Measurements from ENCODE around the gene RWDD1.

RWDD1 gene

DNA sequence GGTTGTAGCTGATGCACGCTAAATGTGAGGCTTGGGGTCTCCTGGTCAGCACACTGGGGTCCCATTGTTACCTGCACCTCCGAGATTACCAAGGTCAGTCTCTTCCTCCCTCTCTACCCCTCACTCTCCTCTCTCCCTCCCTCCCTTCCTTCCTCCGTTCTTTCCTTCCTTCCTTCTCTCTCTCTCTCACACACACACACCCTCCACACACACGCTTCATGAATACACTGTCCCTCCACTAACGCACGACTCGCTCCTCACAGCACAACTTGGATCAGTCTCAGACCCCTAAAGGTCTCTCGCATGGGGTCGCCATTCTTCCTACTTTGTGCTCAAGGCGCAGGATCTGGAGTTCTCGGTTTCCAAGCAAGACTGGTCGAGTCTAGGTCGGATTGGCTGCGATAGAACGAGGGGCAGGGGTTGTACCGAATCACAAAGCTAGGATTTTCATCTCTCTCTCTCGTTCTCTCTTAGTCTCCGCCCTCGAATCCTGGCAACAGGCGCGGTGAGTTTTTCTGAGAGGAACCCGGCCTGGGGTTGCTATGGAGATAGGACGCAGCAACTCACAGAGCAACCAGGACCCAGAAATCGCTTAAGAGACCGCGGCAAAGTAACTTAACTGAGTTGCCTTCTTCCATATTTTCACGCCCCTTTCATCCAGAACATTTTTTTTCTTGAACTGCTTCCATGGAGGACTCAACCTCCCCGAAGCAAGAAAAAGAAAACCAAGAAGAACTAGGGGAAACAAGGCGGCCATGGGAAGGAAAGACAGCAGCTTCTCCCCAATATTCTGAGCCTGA, 44.8 kb downstream of the RWDD1 start, which contains the start of gene RSPH4A:
Gene RSPH4A (plus strand): TSS at position 543 of the 800 bp plus-strand sequence. CDS start 145 bp downstream, at position 688.
- DNase-seq: peak; percentile 75

DNA sequence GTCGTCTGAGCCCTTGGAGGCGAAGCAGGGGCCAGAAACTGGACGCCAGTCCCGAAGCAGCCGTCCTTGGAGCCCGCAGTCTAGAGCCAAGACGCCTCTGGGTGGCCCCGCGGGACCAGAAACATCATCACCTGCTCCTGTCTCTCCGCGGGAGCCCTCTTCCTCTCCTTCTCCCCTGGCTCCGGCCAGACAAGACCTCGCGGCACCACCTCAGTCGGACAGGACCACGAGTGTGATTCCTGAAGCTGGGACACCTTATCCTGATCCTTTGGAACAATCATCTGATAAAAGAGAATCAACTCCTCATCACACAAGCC, 45.4 kb downstream of the RWDD1 start:
- no peak for DNase-seq

DNA sequence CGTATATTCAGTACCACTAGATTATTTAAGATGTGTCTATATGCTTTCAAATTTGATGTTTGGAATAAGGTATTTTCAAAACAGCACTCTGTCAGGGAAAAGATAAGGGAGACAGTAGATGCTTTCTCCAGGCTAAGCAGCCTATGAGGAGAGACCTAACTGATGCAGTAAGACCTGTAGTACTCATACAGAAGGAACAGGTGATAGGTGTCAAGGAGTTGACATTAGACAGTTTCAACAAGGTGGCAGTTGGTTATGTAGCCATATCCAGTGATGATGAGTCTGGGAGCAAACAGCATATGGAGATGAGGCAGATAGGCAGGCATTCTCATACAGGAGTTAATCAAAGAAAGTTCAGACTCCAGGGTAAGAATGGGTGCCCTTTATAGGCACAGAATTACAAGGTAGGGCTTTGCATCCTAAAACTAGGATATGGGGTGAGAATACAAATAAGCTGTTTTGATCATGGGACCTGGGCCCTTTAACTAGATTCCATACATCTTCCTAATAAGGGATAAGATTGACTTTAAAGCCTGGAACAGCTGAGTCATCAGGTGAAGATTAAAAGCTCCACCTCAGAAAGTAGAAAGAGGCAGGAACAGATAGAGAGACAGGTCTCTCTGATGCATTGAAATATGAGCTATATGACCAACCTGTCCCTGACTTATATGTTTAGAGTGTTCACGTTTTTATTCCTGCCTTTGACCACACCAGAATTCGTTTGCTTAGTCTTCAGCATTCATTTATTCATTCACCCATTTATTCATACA, 52.9 kb downstream of the RWDD1 start:
- DNase-seq: no peak

DNA sequence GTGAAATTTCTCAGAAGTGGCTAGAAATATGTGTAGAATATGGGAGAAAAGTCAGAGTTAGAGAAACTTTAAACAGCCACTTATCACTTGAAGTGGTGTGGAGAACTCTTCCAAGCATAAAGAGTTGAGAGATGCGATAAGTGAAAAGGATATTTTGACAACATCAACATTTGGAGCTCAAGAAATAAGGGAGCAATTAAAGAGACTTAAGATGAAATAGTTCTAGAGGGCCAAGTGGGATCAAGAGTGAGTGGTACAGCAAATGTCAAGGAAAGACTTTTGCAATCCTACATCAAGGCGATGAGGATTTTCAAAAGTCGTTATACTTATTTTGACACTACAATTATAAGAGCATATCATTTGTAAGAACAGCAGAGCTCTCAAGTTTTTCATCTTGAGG, 54.6 kb downstream of the RWDD1 start:
- DNase-seq: no peak

DNA sequence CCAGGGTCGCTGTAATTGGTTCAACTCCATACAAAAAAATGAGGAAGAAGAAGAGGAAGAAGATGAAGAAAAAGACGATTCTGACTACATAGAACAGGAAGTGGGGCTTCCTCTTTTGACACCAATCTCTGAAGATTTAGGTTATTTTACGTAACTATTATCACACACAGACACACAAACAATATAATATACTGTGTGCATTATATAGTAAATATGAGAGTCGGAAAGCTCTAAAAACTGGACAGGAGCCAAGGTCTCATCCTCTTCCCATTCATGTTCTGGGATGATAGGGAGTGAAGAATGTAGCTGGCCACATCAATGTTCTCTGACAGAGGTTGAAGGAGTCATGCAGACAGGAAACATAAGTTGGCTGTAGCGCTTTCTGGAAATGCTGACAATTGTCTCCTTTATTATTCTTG, 58.3 kb downstream of the RWDD1 start:
- no peak for DNase-seq

DNA sequence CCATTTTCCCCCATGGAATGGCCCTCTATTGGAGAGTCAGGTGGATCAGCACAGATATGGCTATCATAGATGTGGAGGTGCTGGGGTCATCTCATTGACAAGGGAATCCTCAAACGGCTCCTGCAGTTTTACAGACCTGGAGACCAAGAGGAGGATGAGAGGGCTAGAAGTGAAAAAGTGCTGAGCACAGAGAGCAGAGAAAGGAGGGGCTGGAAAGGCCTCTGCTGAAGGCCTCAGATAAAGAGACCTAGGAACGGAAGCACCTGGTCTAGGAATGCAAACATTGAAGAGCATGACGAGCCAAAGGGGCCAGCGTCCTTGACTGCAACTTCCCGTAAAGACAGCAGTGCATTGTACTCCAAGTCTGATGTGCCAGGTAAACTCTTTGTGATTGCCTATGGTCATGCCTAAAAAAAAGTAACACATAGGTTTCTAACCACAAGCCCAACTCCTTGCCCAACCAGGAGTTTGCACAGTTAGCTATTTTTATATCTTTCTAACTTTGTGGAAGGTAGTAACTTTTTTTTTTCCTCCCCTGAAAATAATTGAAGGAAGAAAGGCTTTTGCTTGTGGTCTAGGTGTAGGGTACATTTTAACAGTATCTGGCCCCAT, 60.2 kb downstream of the RWDD1 start:
- no peak for DNase-seq

DNA sequence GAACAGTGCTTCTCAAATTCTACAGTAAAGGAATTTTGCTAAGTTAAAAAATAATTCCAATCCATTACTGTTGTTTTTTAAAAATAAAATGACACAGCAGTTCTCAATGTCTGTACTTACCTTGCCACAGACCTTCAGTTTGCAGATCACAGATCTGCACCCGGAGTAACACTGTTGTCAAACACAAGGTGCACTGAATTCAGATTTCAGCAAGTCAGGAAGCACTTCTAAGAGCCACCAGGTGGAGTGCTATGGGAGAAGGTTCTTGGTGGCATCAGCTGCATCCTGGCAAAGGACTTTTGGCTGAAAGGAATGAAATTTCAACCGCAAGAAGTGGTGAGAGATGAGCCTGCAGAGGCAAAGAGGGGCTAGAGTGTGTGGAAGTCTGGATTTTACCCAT, 62.4 kb downstream of the RWDD1 start:
- DNase-seq: no peak
